ENCODE measurements around the gene STRA6. TPM values are rescaled to one million over a fixed set of nuclear protein-coding genes. Genes with fewer than 3 reads are reported as not detected.

The STRA6 gene
- total RNA-seq: not detected
- long read RNA-seq: 0 reads

GRCh38 chr15:74202452-74203401, at the start of gene STRA6:
STRA6 (minus strand) TSS chr15:74202787; CDS start chr15:74202267, 520 bp downstream.
- intact Hi-C loops (cut with micrococcal nuclease): no loop called here
- DNase-seq: no peak
- ATAC-seq: no peak

GRCh38 chr15:74252291-74252690, 49.7 kb upstream of the STRA6 start:
- DNase-seq: no peak
- no peak for ATAC-seq
- intact Hi-C loops (cut with micrococcal nuclease): no loop called here

- peak; percentile 98 for ATAC-seq
- peak; percentile 93 for DNase-seq
- intact Hi-C loops (cut with micrococcal nuclease): no loop called here
These were observed 48.7 kb upstream of the STRA6 start for GRCh38 chr15:74251131-74251811.

- intact Hi-C loops (cut with micrococcal nuclease): no loop called here
- no peak for ATAC-seq
- no peak for DNase-seq
These were observed 47.7 kb upstream of the STRA6 start for GRCh38 chr15:74250266-74250665.

GRCh38 chr15:74245342-74245931, 42.9 kb upstream of the STRA6 start:
- intact Hi-C loops (cut with micrococcal nuclease): no loop called here
- peak; percentile 45 for DNase-seq
- peak; percentile 55 for ATAC-seq

GRCh38 chr15:74244822-74245341, 42.3 kb upstream of the STRA6 start:
- DNase-seq (no peak), ATAC-seq (no peak)
- intact Hi-C loops (cut with micrococcal nuclease): no loop called here

- ATAC-seq (no peak), DNase-seq (no peak)
- intact Hi-C loops (cut with micrococcal nuclease): no loop called here
These were observed 40.8 kb upstream of the STRA6 start for GRCh38 chr15:74243431-74243830.

- intact Hi-C loops (cut with micrococcal nuclease): no loop called here
- DNase-seq (no peak), ATAC-seq (no peak)
These were observed 40.0 kb upstream of the STRA6 start for GRCh38 chr15:74242441-74243185.

- intact Hi-C loops (cut with micrococcal nuclease): no loop called here
- ATAC-seq (no peak), DNase-seq (no peak)
These were observed 38.5 kb upstream of the STRA6 start for GRCh38 chr15:74240897-74241614.

- DNase-seq: peak; percentile 92
- ATAC-seq: peak; percentile 93
- intact Hi-C loops (cut with micrococcal nuclease): no loop called here
These were observed 37.5 kb upstream of the STRA6 start for GRCh38 chr15:74240002-74240568.

- intact Hi-C loops (cut with micrococcal nuclease): no loop called here
- DNase-seq: no peak
- ATAC-seq: peak; percentile 49
These were observed 36.6 kb upstream of the STRA6 start for GRCh38 chr15:74239051-74239705.

- no peak for DNase-seq
- intact Hi-C loops (cut with micrococcal nuclease): no loop called here
- no peak for ATAC-seq
These were observed 33.4 kb upstream of the STRA6 start, which contains the start of gene CCDC33 for GRCh38 chr15:74235962-74236361. CCDC33 (plus strand) TSS chr15:74236326; CDS start chr15:74236720, 394 bp downstream.

GRCh38 chr15:74234598-74234875, 31.9 kb upstream of the STRA6 start:
- DNase-seq: no peak
- intact Hi-C loops (cut with micrococcal nuclease): no loop called here
- ATAC-seq: no peak

- DNase-seq (no peak), ATAC-seq (no peak)
- intact Hi-C loops (cut with micrococcal nuclease): no loop called here
These were observed 31.4 kb upstream of the STRA6 start for GRCh38 chr15:74233851-74234597.

GRCh38 chr15:74233373-74233772, 30.8 kb upstream of the STRA6 start:
- ATAC-seq: no peak
- intact Hi-C loops (cut with micrococcal nuclease): no loop called here

GRCh38 chr15:74231475-74231874, 28.9 kb upstream of the STRA6 start:
- intact Hi-C loops (cut with micrococcal nuclease): no loop called here
- DNase-seq: no peak
- no peak for ATAC-seq

More at GRCh38 chr15:74233373-74233772, 30.8 kb upstream of the STRA6 start:
- no peak for DNase-seq

- intact Hi-C loops (cut with micrococcal nuclease): no loop called here
- no peak for DNase-seq
- no peak for ATAC-seq
These were observed 27.1 kb upstream of the STRA6 start for GRCh38 chr15:74229686-74230085.
